Calu3 (cell line): ENCODE data around the gene PTGDR. TPM values are rescaled to one million over a fixed set of nuclear protein-coding genes. Genes with fewer than 3 reads are reported as not detected.

Source experiments
- BruUV-seq: library from RNA; stranded (reverse); fragments of 400-500 nt; replicated peaks from 2 replicates; lab custom pipeline; 2021; lab: Mats Ljungman, UMichigan
- CTCF ChIA-PET: fragments of 300-600 bp; sonication (Branson Sonifier 250); formaldehyde crosslinking; loops from one replicate; lab custom pipeline; 2022; ENCODE audit warnings: antibody characterized with exemption; lab: Charles Lee
- DNase-seq: peaks from one replicate; pipeline ENCODE4 v3.0.0; 2022
- H3K27ac Mint-ChIP-seq: one replicate; pipeline ENCODE4 v1.8.0; 2022; ENCODE audit warnings: mixed read lengths; ENCODE audit not compliant: unreplicated experiment
- H3K27me3 Mint-ChIP-seq: one replicate; pipeline ENCODE4 v1.8.0; 2022; ENCODE audit warnings: mixed read lengths; ENCODE audit not compliant: unreplicated experiment
- H3K36me3 Mint-ChIP-seq: one replicate; pipeline ENCODE4 v1.8.0; 2022; ENCODE audit warnings: mild to moderate bottlenecking, moderate library complexity, mixed read lengths; ENCODE audit not compliant: insufficient read depth, unreplicated experiment
- H3K4me1 Mint-ChIP-seq: one replicate; pipeline ENCODE4 v1.8.0; 2022; ENCODE audit warnings: mild to moderate bottlenecking, low read depth, mixed read lengths; ENCODE audit not compliant: unreplicated experiment
- H3K4me3 Mint-ChIP-seq: one replicate; pipeline ENCODE4 v1.8.0; 2022; ENCODE audit warnings: mild to moderate bottlenecking, low read depth, moderate library complexity, mixed read lengths; ENCODE audit not compliant: unreplicated experiment
- H3K9me3 Mint-ChIP-seq: one replicate; pipeline ENCODE4 v1.8.0; 2022; ENCODE audit warnings: low read depth, mixed read lengths; ENCODE audit not compliant: unreplicated experiment
- intact Hi-C: fragments of 100-400 bp; cut with micrococcal nuclease; formaldehyde crosslinking; loops from one replicate; pipeline ENCODE4 v1.10.0; 2022; ENCODE audit not compliant: unreplicated experiment
- total RNA-seq: library from RNA; stranded (reverse); gene quantifications from 2 replicates; pipeline ENCODE4 v1.2.3, GENCODE V29; 2022
- TF ChIP-seq, protein P1 (sequence below): fragments of 200-600 bp; IDR thresholded peaks from one replicate; pipeline ENCODE4 v1.8.0; 2022; ENCODE audit warnings: antibody characterized with exemption; ENCODE audit not compliant: unreplicated experiment

The PTGDR gene
- total RNA-seq, 1 experiment from 2014 or later: not detected

- DNase-seq: no peak
- TF ChIP-seq, protein P1, sequence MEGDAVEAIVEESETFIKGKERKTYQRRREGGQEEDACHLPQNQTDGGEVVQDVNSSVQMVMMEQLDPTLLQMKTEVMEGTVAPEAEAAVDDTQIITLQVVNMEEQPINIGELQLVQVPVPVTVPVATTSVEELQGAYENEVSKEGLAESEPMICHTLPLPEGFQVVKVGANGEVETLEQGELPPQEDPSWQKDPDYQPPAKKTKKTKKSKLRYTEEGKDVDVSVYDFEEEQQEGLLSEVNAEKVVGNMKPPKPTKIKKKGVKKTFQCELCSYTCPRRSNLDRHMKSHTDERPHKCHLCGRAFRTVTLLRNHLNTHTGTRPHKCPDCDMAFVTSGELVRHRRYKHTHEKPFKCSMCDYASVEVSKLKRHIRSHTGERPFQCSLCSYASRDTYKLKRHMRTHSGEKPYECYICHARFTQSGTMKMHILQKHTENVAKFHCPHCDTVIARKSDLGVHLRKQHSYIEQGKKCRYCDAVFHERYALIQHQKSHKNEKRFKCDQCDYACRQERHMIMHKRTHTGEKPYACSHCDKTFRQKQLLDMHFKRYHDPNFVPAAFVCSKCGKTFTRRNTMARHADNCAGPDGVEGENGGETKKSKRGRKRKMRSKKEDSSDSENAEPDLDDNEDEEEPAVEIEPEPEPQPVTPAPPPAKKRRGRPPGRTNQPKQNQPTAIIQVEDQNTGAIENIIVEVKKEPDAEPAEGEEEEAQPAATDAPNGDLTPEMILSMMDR: no peak
- intact Hi-C loops: no loop called here
- no peak overlapping the region for H3K4me3 Mint-ChIP-seq
- CTCF ChIA-PET: no interaction called here
- no peaks in the 10 kb centered on the region for H3K36me3 Mint-ChIP-seq
- peaks cover 44% of the 10 kb centered on the region for H3K27me3 Mint-ChIP-seq
- no peaks in the 10 kb centered on the region for H3K4me1 Mint-ChIP-seq
- H3K27ac Mint-ChIP-seq: no peak overlapping the region
- BruUV-seq: no TSS peak
- no peaks in the 10 kb centered on the region for H3K9me3 Mint-ChIP-seq
These were observed 28.8 kb upstream of the PTGDR start for GRCh38 chr14:52238682-52239081.

GRCh38 chr14:52240623-52241022, 26.9 kb upstream of the PTGDR start:
- TF ChIP-seq, protein P1: no peak
- no peaks in the 10 kb centered on the region for H3K4me1 Mint-ChIP-seq
- CTCF ChIA-PET: no interaction called here
- peaks cover 56% of the 10 kb centered on the region for H3K27me3 Mint-ChIP-seq
- no peak for DNase-seq
- no peaks in the 10 kb centered on the region for H3K9me3 Mint-ChIP-seq
- no peak overlapping the region for H3K4me3 Mint-ChIP-seq
- BruUV-seq: no TSS peak
- no peak overlapping the region for H3K27ac Mint-ChIP-seq
- intact Hi-C loops: no loop called here
- H3K36me3 Mint-ChIP-seq: no peaks in the 10 kb centered on the region

DNA sequence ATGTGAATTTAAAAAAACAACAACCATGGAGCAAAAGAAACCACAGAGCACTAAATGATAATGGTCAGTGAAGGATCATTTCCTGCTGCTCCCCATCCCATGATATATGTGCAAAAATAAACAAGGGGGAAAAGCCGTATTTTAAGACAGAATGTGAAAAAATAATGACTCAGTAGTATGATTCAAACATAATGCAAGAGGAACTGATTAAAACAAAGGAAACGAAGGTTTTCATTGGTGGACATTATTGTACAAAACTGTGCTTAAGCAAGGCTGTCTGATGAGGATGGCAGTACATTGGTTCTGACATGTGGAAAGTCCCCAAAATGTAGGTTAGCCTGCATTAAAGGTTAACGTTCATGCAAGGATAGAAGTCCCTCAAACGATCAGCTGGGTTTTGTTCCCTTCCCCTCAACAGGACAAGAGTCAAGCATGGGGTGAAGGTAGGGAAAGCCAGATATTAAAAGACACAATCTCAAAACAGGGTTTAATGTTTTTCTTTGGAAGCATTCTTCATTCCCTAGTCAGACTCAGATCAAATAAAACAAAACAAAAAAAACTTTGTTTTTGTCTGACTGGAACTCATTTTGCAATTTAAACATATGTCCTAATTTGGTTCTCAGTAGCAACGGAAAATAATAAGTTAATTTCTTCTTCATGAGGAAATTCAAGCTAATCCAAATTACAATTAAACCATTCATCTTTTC, 26.3 kb upstream of the PTGDR start:
- intact Hi-C loops: no loop called here
- no peaks in the 10 kb centered on the region for H3K9me3 Mint-ChIP-seq
- BruUV-seq: no TSS peak
- TF ChIP-seq, protein P1: no peak
- H3K27ac Mint-ChIP-seq: no peak overlapping the region
- H3K36me3 Mint-ChIP-seq: no peaks in the 10 kb centered on the region
- H3K27me3 Mint-ChIP-seq: peaks cover 58% of the 10 kb centered on the region
- H3K4me3 Mint-ChIP-seq: no peak overlapping the region
- no peaks in the 10 kb centered on the region for H3K4me1 Mint-ChIP-seq
- no peak for DNase-seq
- CTCF ChIA-PET: no interaction called here

DNA sequence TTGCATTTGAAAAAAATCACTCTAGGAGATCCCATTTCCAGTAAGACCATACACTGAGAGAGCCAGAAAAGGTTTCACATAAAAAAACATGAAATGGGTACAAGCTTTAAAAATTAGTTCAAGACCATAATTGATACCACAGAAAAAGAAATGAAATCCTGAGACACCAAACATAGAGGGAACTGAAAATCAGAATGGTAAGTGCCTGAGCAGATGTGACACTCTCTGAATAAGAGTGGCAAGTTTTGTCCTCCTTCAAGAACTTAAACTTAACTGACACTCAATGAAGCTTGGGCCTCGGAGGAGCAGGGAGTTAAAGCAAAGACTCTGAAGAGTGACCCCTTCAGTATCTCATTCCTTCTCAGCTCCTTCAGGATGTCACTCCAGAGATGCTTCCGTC, 23.2 kb upstream of the PTGDR start:
- H3K36me3 Mint-ChIP-seq: no peaks in the 10 kb centered on the region
- H3K27me3 Mint-ChIP-seq: peaks cover 58% of the 10 kb centered on the region

More for the DNA sequence above, 23.2 kb upstream of the PTGDR start:
- TF ChIP-seq, protein P1: no peak
- Mint-ChIP-seq H3K4me1 (no peaks in the 10 kb centered on the region), H3K9me3 (no peaks in the 10 kb centered on the region), H3K27ac (no peak overlapping the region), H3K4me3 (no peak overlapping the region)
- CTCF ChIA-PET: interaction anchor here (0.6 to 0.7 kb wide), 2 partner anchors 25 to 98 kb away, joined by 3 to 5 read pairs; no protein-coding TSS in a partner anchor
- no peak for DNase-seq
- intact Hi-C loops: no loop called here
- no TSS peak for BruUV-seq
